H9 (cell line): ENCODE results near the gene LYST. TPM values are rescaled to one million over a fixed set of nuclear protein-coding genes. Genes with fewer than 3 reads are reported as not detected.

Experiments used
- DNase-seq: peaks from one replicate; pipeline ENCODE4 v3.0.0-alpha.2; 2017
- H2AFZ ChIP-seq: one replicate; pipeline ENCODE4 v1.6.1; 2013; ENCODE audit warnings: mild to moderate bottlenecking, low read length, control low read depth, moderate library complexity
- H2AK5ac ChIP-seq: 2 replicates; pipeline ENCODE4 v1.6.1; 2013; ENCODE audit warnings: low read length, control low read depth, mixed read lengths; ENCODE audit not compliant: insufficient read length
- H2BK120ac ChIP-seq: one replicate; pipeline ENCODE4 v1.6.1; 2013; ENCODE audit warnings: low read depth, mild to moderate bottlenecking, low read length, control low read depth, inconsistent platforms; ENCODE audit not compliant: poor library complexity, severe bottlenecking
- H2BK12ac ChIP-seq: 2 replicates; pipeline ENCODE4 v1.6.1; 2013; ENCODE audit warnings: low read length, control low read depth, mixed read lengths, low read depth; ENCODE audit not compliant: insufficient read length
- H2BK15ac ChIP-seq: 2 replicates; pipeline ENCODE4 v1.6.1; 2013; ENCODE audit warnings: low read depth, low read length, control low read depth
- H2BK20ac ChIP-seq: one replicate; pipeline ENCODE4 v1.6.1; 2013; ENCODE audit warnings: low read depth, mild to moderate bottlenecking, low read length, control low read depth, inconsistent platforms; ENCODE audit not compliant: poor library complexity, severe bottlenecking
- H2BK5ac ChIP-seq: 2 replicates; pipeline ENCODE4 v1.6.1; 2013; ENCODE audit warnings: low read length, control low read depth, mixed read lengths; ENCODE audit not compliant: insufficient read length
- H3K14ac ChIP-seq: 2 replicates; pipeline ENCODE4 v1.6.1; 2013; ENCODE audit warnings: low read length, control low read depth; ENCODE audit not compliant: insufficient read depth
- H3K18ac ChIP-seq: 2 replicates; pipeline ENCODE4 v1.6.1; 2013; ENCODE audit warnings: low read depth, mild to moderate bottlenecking, mixed read lengths, low read length, control low read depth; ENCODE audit not compliant: insufficient read length
- H3K23ac ChIP-seq: 2 replicates; pipeline ENCODE4 v1.6.1; 2013; ENCODE audit warnings: low read length, control low read depth, mixed read lengths, low read depth; ENCODE audit not compliant: insufficient read length
- H3K23me2 ChIP-seq: 2 replicates; pipeline ENCODE4 v1.6.1; 2013; ENCODE audit warnings: low read depth, mild to moderate bottlenecking, mixed read lengths, low read length, control low read depth; ENCODE audit not compliant: insufficient read length, poor library complexity, severe bottlenecking
- H3K27ac ChIP-seq: 2 replicates; pipeline ENCODE4 v1.5.1; 2013; ENCODE audit warnings: low read length, control low read depth, mixed read lengths, low read depth; ENCODE audit not compliant: insufficient read length
- H3K27me3 ChIP-seq: 2 replicates; pipeline ENCODE4 v1.6.1; 2013; ENCODE audit warnings: low read length, control low read depth, inconsistent platforms; ENCODE audit not compliant: insufficient read depth
- H3K4ac ChIP-seq: 2 replicates; pipeline ENCODE4 v1.6.1; 2013; ENCODE audit warnings: low read depth, mild to moderate bottlenecking, control low read depth, inconsistent platforms, low read length, moderate library complexity
- H3K4me1 ChIP-seq: 2 replicates; pipeline ENCODE4 v1.6.1; 2013; ENCODE audit warnings: low read length, control low read depth, inconsistent platforms; ENCODE audit not compliant: insufficient read depth
- H3K4me2 ChIP-seq: 2 replicates; pipeline ENCODE4 v1.6.1; 2013; ENCODE audit warnings: low read length, control low read depth, mixed read lengths; ENCODE audit not compliant: insufficient read length, insufficient read depth
- H3K56ac ChIP-seq: 2 replicates; pipeline ENCODE4 v1.6.1; 2013; ENCODE audit warnings: low read depth, mild to moderate bottlenecking, mixed read lengths, low read length, control low read depth; ENCODE audit not compliant: insufficient read length
- H3K79me1 ChIP-seq: 2 replicates; pipeline ENCODE4 v1.6.1; 2013; ENCODE audit warnings: low read depth, mild to moderate bottlenecking, moderate library complexity, low read length, control low read depth, inconsistent platforms; ENCODE audit not compliant: insufficient read depth, poor library complexity, severe bottlenecking
- H3K79me2 ChIP-seq: 2 replicates; pipeline ENCODE4 v1.6.1; 2013; ENCODE audit warnings: low read length, control low read depth, inconsistent platforms; ENCODE audit not compliant: insufficient read depth
- H3K9ac ChIP-seq: 2 replicates; pipeline ENCODE4 v1.6.1; 2013; ENCODE audit warnings: low read length, control low read depth, mixed read lengths; ENCODE audit not compliant: insufficient read length; ENCODE audit errors: extremely low read depth
- H3K9me3 ChIP-seq: one replicate; pipeline ENCODE4 v1.6.1; 2013; ENCODE audit warnings: low read depth, low read length, inconsistent platforms; ENCODE audit not compliant: control insufficient read depth
- H3T11ph ChIP-seq: one replicate; pipeline ENCODE4 v1.6.1; 2013; ENCODE audit warnings: mild to moderate bottlenecking, low read length, control low read depth, inconsistent platforms
- H4K20me1 ChIP-seq: one replicate; pipeline ENCODE4 v1.6.1; 2013; ENCODE audit not compliant: control insufficient read depth, insufficient read length, insufficient read depth
- H4K5ac ChIP-seq: 2 replicates; pipeline ENCODE4 v1.6.1; 2013; ENCODE audit warnings: low read depth, mild to moderate bottlenecking, mixed read lengths, low read length, control low read depth; ENCODE audit not compliant: insufficient read length
- H4K8ac ChIP-seq: replicated peaks from 2 replicates; pipeline ENCODE4 v1.6.1; 2013; ENCODE audit warnings: low read length, control low read depth, mixed read lengths, low read depth; ENCODE audit not compliant: insufficient read length
- H4K91ac ChIP-seq: 2 replicates; pipeline ENCODE4 v1.6.1; 2013; ENCODE audit warnings: low read depth, mild to moderate bottlenecking, moderate library complexity, mixed read lengths, low read length, control low read depth; ENCODE audit not compliant: insufficient read length
- H3K27ac Mint-ChIP-seq, 3 experiments: 2 replicates in 2 of 3; 3 replicates in 1 of 3; pipeline ENCODE4 v1.8.0; 2020 to 2021; ENCODE audit warnings: mixed read lengths in 3 of 3, mild to moderate bottlenecking in 1 of 3, moderate library complexity in 1 of 3
- H3K27me3 Mint-ChIP-seq: 2 replicates; pipeline ENCODE4 v1.8.0; 2021; ENCODE audit warnings: low read depth, mild to moderate bottlenecking, moderate library complexity, mixed read lengths
- H3K36me3 Mint-ChIP-seq, 3 experiments: 2 replicates in 2 of 3; 3 replicates in 1 of 3; pipeline ENCODE4 v1.8.0; 2020 to 2021; ENCODE audit warnings: low read depth in 3 of 3, mixed read lengths in 3 of 3; ENCODE audit not compliant: insufficient read depth in 1 of 3
- H3K4me1 Mint-ChIP-seq, 2 experiments: 2 replicates each; pipeline ENCODE4 v1.8.0; 2020; ENCODE audit warnings: mixed read lengths in 2 of 2
- H3K4me3 Mint-ChIP-seq, 2 experiments: 2 replicates in 1 of 2; 3 replicates in 1 of 2; pipeline ENCODE4 v1.8.0; 2020 to 2021; ENCODE audit warnings: mild to moderate bottlenecking in 2 of 2, mixed read lengths in 2 of 2, moderate library complexity in 1 of 2
- H3K9me3 Mint-ChIP-seq, 2 experiments: 2 replicates in 1 of 2; 3 replicates in 1 of 2; pipeline ENCODE4 v1.8.0; 2020; ENCODE audit warnings: mild to moderate bottlenecking in 2 of 2, mixed read lengths in 2 of 2, moderate library complexity in 1 of 2
- CTCF ChIP-seq: fragments of 200-600 bp; sonication (generic); conservative IDR thresholded peaks from 3 replicates; pipeline ENCODE4 v1.8.0; 2021; ENCODE audit warnings: antibody characterized with exemption, mild to moderate bottlenecking
- WGBS: extraction: QIAGEN DNeasy Blood & Tissue Kit; methylation state at CpG from one replicate; pipeline ENCODE4 v1.1.7; 2013; ENCODE audit warnings: missing lambda C conversion rate, low lambda C conversion rate, mixed read lengths; ENCODE audit not compliant: insufficient read length; ENCODE audit errors: extremely low coverage; 5-methylcytosine and 5-hydroxymethylcytosine counted together
- total RNA-seq: library from RNA; stranded (reverse); gene quantifications from 2 replicates; pipeline ENCODE4 v1.2.1, GENCODE V29; 2021

The LYST gene
- total RNA-seq, 1 experiment from 2014 or later: 0.13 TPM

- H2AK5ac ChIP-seq: no peak overlapping the region
- TF ChIP-seq CTCF: no peak
- H3K4me2 ChIP-seq: peak overlapping the region; percentile 98
- no peak overlapping the region for H4K8ac ChIP-seq
- H3K79me2 ChIP-seq: peaks cover 2% of the 10 kb centered on the region; the same call in 1 of the 2 replicates
- peak overlapping the region; percentile 41 for H3K27ac ChIP-seq
- peak overlapping the region; percentile 83 for H3K9ac ChIP-seq
- peak overlapping the region; percentile 73 to 82 for H3K4me3 Mint-ChIP-seq
- H3K23ac ChIP-seq: no peak overlapping the region
- peaks cover 26 to 31% of the 10 kb centered on the region in 2 experiments for H3K4me1 Mint-ChIP-seq
- H2BK120ac ChIP-seq: no peak overlapping the region
- DNase-seq: no peak
- H3K9me3 ChIP-seq: no peaks in the 10 kb centered on the region
- peaks cover 26% of the 10 kb centered on the region for H3K27me3 Mint-ChIP-seq
- WGBS: no CpG with 5 or more reads among the region's 10 CpGs
- 0 out of 2 replicates have a peak overlapping the region, but pooled peaks have one; percentile 96 for H2BK15ac ChIP-seq
- H2BK12ac ChIP-seq: no peak overlapping the region
- peak overlapping the region; percentile 97; the same call in 1 of the 2 replicates for H3K14ac ChIP-seq
- H3K9me3 Mint-ChIP-seq: no peaks in the 10 kb centered on the region; a peak in 1 of 5 replicates
- H3K36me3 Mint-ChIP-seq: peaks cover 0 to 2% (median 2%) of the 10 kb centered on the region in 3 experiments; a peak in 4 of 7 replicates
- H3K4me1 ChIP-seq: no peaks in the 10 kb centered on the region; the same call in 1 of the 2 replicates
- peak overlapping the region; percentile 86 for H2AFZ ChIP-seq
- peaks cover 20% of the 10 kb centered on the region for H3K23me2 ChIP-seq
- no peak overlapping the region for H3T11ph ChIP-seq
- peak overlapping the region; percentile 95 for H3K18ac ChIP-seq
- H3K79me1 ChIP-seq: no peaks in the 10 kb centered on the region
- H2BK5ac ChIP-seq: peak overlapping the region; percentile 26
- H3K56ac ChIP-seq: no peak overlapping the region
- H4K20me1 ChIP-seq: no peaks in the 10 kb centered on the region
- no peak overlapping the region; a peak in 1 of 7 replicates for H3K27ac Mint-ChIP-seq
- no peak overlapping the region for H4K91ac ChIP-seq
- no peaks in the 10 kb centered on the region for H3K27me3 ChIP-seq
- no peak overlapping the region; the same call in 1 of the 2 replicates for H3K4ac ChIP-seq
- no peak overlapping the region for H2BK20ac ChIP-seq
- no peak overlapping the region for H4K5ac ChIP-seq
Observed at GRCh38 chr1:235651170-235651806, 215.4 kb downstream of the LYST start.
